BJ (cell line): ENCODE data around the gene AMIGO2. TPM values are rescaled to one million over a fixed set of nuclear protein-coding genes. Genes with fewer than 3 reads are reported as not detected.

Source experiments
- CTCF ChIA-PET: fragments of 350-600 bp; formaldehyde crosslinking; extraction: SDS; loops from one replicate; lab custom pipeline; 2021; ENCODE audit warnings: antibody characterized with exemption, inconsistent platforms; lab: Yijun Ruan, JAX
- POLR2A ChIA-PET: fragments of 300-600 bp; sonication (Branson Sonifier 250); formaldehyde crosslinking; extraction: SDS; loops from one replicate; lab custom pipeline; 2021; ENCODE audit warnings: antibody characterized with exemption; lab: Charles Lee
- DNase-seq: peaks from one replicate; pipeline ENCODE4 v3.0.0-alpha.2; 2011; ENCODE audit warnings: low read depth
- H3K27me3 ChIP-seq: 2 replicates; pipeline ENCODE4 v1.6.0; 2011; ENCODE audit warnings: low read length; ENCODE audit not compliant: control insufficient read depth, insufficient read depth
- H3K36me3 ChIP-seq: 2 replicates; pipeline ENCODE4 v1.5.1; 2011; ENCODE audit warnings: low read length; ENCODE audit not compliant: control insufficient read depth, insufficient read depth
- H3K4me3 ChIP-seq: 2 replicates; pipeline ENCODE4 v1.5.1; 2011; ENCODE audit warnings: low read depth, mild to moderate bottlenecking, control low read depth, low read length
- polyA minus RNA-seq: library from RNA; depleted of rRNA, polyadenylated mRNA; stranded (reverse); fragments of >200 nt; gene quantifications from 2 replicates; pipeline ENCODE4 v1.2.3, GENCODE V29; 2011; rRNA and poly(A)+ RNA removed
- polyA plus RNA-seq: library from polyadenylated mRNA; depleted of rRNA; stranded (reverse); fragments of >200 nt; gene quantifications from 2 replicates; pipeline ENCODE4 v1.2.3, GENCODE V29; 2011; rRNA removed
- TF ChIP-seq, protein P1 (sequence below): IDR thresholded peaks from 2 replicates; pipeline ENCODE4 v1.5.1; 2011; ENCODE audit warnings: low read depth, mild to moderate bottlenecking, control low read depth, inconsistent platforms, low read length, moderate library complexity; ENCODE audit not compliant: insufficient read depth

AMIGO2 gene
- 107 and 149 TPM in 2 replicates for polyA plus RNA-seq
- polyA minus RNA-seq: 49.9 and 65.5 TPM in 2 replicates

GRCh38 chr12:47079468-47079980 lies at the start of gene AMIGO2, which contains the start of gene PCED1B:
TSS of gene AMIGO2 (minus strand) at chr12:47079959. CDS start at chr12:47079002, 957 bp downstream.
TSS of gene PCED1B (plus strand) at chr12:47079621. CDS start at chr12:47235064, 155,443 bp downstream.
- TF ChIP-seq, protein P1, sequence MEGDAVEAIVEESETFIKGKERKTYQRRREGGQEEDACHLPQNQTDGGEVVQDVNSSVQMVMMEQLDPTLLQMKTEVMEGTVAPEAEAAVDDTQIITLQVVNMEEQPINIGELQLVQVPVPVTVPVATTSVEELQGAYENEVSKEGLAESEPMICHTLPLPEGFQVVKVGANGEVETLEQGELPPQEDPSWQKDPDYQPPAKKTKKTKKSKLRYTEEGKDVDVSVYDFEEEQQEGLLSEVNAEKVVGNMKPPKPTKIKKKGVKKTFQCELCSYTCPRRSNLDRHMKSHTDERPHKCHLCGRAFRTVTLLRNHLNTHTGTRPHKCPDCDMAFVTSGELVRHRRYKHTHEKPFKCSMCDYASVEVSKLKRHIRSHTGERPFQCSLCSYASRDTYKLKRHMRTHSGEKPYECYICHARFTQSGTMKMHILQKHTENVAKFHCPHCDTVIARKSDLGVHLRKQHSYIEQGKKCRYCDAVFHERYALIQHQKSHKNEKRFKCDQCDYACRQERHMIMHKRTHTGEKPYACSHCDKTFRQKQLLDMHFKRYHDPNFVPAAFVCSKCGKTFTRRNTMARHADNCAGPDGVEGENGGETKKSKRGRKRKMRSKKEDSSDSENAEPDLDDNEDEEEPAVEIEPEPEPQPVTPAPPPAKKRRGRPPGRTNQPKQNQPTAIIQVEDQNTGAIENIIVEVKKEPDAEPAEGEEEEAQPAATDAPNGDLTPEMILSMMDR: peak; percentile 56
- H3K4me3 ChIP-seq: peak within 1 kb of the TSS; percentile 75
- no peak for DNase-seq
- POLR2A ChIA-PET: interaction anchor here (0.6 kb wide), 1 partner anchor 188 kb away, joined by 3 read pairs; no protein-coding TSS in a partner anchor
- peaks cover 3% of the 10 kb centered on the region for H3K36me3 ChIP-seq
- H3K27me3 ChIP-seq: no peaks in the 10 kb centered on the region
- CTCF ChIA-PET: interaction anchor here (1.0 to 2.9 kb wide), 6 partner anchors 10 to 607 kb away, joined by 3 to 12 read pairs (median 4); no protein-coding TSS in a partner anchor

- DNase-seq: no peak
- H3K27me3 ChIP-seq: no peaks in the 10 kb centered on the region
- TF ChIP-seq, protein P1: no peak
- POLR2A ChIA-PET: no interaction called here
- no peaks in the 10 kb centered on the region for H3K36me3 ChIP-seq
- no peak overlapping the region for H3K4me3 ChIP-seq
- CTCF ChIA-PET: no interaction called here
Observed at GRCh38 chr12:47126246-47126645, 46.5 kb upstream of the AMIGO2 start.

- H3K36me3 ChIP-seq: no peaks in the 10 kb centered on the region
- H3K27me3 ChIP-seq: no peaks in the 10 kb centered on the region
- no peak for DNase-seq
- H3K4me3 ChIP-seq: no peak overlapping the region
- POLR2A ChIA-PET: no interaction called here
- TF ChIP-seq, protein P1: no peak
- CTCF ChIA-PET: no interaction called here
Observed at GRCh38 chr12:47124451-47124850, 44.7 kb upstream of the AMIGO2 start.

DNA sequence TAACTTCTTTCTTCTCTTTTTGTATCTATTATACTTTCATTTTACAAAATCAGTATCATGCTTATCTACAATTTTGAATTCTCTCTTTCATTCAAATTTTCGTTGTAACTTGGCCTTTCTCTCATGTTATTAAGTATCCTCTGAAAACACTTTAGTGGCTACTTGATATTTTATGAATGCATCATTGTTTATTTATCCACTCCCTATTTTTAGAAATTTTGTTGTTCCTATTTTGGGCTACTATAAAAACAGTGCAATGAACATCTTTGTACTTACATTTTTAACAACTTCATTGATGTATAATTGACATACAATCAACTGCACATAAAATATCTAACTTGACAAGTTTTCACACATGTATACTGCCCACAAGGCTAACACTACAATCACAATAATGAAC lies 44.0 kb upstream of the AMIGO2 start:
- no peak for DNase-seq
- no peaks in the 10 kb centered on the region for H3K36me3 ChIP-seq
- H3K27me3 ChIP-seq: no peaks in the 10 kb centered on the region
- POLR2A ChIA-PET: no interaction called here
- TF ChIP-seq, protein P1: no peak
- H3K4me3 ChIP-seq: no peak overlapping the region
- CTCF ChIA-PET: no interaction called here

DNA sequence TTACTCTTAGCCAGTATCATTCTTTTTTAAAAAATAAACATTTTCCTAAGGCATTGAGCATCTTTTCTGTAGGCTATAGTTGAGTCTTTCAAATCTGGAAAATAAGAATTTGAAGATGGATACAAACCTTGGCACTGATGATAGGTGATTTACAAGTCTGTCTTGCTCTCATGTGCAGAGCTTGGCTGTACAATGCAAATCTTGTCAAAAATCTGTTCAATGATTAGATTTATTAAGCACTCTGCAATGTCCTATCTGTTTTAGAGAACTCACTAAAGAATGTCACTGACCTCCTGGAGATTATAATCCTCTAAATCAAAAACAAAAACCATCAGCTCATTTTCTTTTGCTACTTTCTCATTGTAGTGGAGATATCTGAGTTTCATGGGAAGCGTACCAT lies 42.8 kb upstream of the AMIGO2 start:
- ChIA-PET CTCF (interaction anchor here (0.6 to 0.7 kb wide), 2 partner anchors 44 to 1055 kb away, joined by 3 to 6 read pairs; no protein-coding TSS in a partner anchor), POLR2A (no interaction called here)
- H3K4me3 ChIP-seq: no peak overlapping the region
- TF ChIP-seq, protein P1: no peak
- no peaks in the 10 kb centered on the region for H3K27me3 ChIP-seq
- DNase-seq: no peak
- no peaks in the 10 kb centered on the region for H3K36me3 ChIP-seq
